Colonic mucosa (tissue), 4 donors: ENCODE results near the gene IQGAP2. TPM values are rescaled to one million over a fixed set of nuclear protein-coding genes. Genes with fewer than 3 reads are reported as not detected.

ENCODE experiments used
- DNase-seq: peaks from one replicate; pipeline ENCODE4 v3.0.0-alpha.2; 2020
- H3K27ac ChIP-seq: fragments of 200-600 bp; one replicate; pipeline ENCODE4 v1.8.0; 2021
- H3K27me3 ChIP-seq: fragments of 200-600 bp; one replicate; pipeline ENCODE4 v1.8.0; 2021
- H3K36me3 ChIP-seq: fragments of 200-600 bp; one replicate; pipeline ENCODE4 v1.8.0; 2021
- H3K4me1 ChIP-seq: fragments of 200-600 bp; one replicate; pipeline ENCODE4 v1.8.0; 2021; ENCODE audit warnings: mild to moderate bottlenecking
- H3K4me3 ChIP-seq: fragments of 200-600 bp; one replicate; pipeline ENCODE4 v1.8.0; 2021
- H3K9ac ChIP-seq, 2 donors: one replicate each; pipeline ENCODE4 v1.7.0; 2013; ENCODE audit warnings: control low read depth in 2 of 2, low read depth in 2 of 2, low read length in 2 of 2
- H3K9me3 ChIP-seq: fragments of 200-600 bp; one replicate; pipeline ENCODE4 v1.8.0; 2021
- CTCF ChIP-seq: fragments of 200-600 bp; IDR thresholded peaks from one replicate; pipeline ENCODE4 v1.8.0; 2022; ENCODE audit warnings: antibody characterized with exemption, mild to moderate bottlenecking
- intact Hi-C: fragments of 100-400 bp; cut with DNase I; formaldehyde crosslinking; loops from one replicate; pipeline ENCODE4 v1.14.1; 2022
- total RNA-seq, 2 donors: library from RNA; stranded (reverse); fragmentation: NEBNext Ultra II Directional in 1 of 2; extraction: Animal tissue kit (Norgen Biotek cat#: 25700) in 1 of 2; gene quantifications; one replicate each; pipeline ENCODE4 v1.2.1, GENCODE V29; 2021
- donor health status: healthy.
- donor health status: DM: no; HTN: no; CAD: no.
- donor health status: DM: no; HTN: no; CAD: no.

Gene IQGAP2
- total RNA-seq, 2 donors from 2014 or later, result 62.2 to 75.6 TPM

GRCh38 chr5:76529464-76530344 is 126.6 kb downstream of the IQGAP2 start:
- no peak overlapping the region for H3K9ac ChIP-seq

GRCh38 chr5:76532052-76532451 is 129.0 kb downstream of the IQGAP2 start:
- Histone ChIP-seq H3K4me3 (no peak overlapping the region), H3K36me3 (no peaks in the 10 kb centered on the region), H3K27ac (no peak overlapping the region), H3K9me3 (no peaks in the 10 kb centered on the region), H3K4me1 (no peaks in the 10 kb centered on the region), H3K9ac (no peak overlapping the region), H3K27me3 (no peaks in the 10 kb centered on the region)
- TF ChIP-seq CTCF, result no peak
- intact Hi-C loops, result no loop called here
- DNase-seq, result no peak

More at GRCh38 chr5:76529464-76530344, 126.6 kb downstream of the IQGAP2 start:
- Histone ChIP-seq H3K4me1 (no peaks in the 10 kb centered on the region), H3K27ac (no peak overlapping the region), H3K4me3 (no peak overlapping the region), H3K36me3 (no peaks in the 10 kb centered on the region), H3K27me3 (no peaks in the 10 kb centered on the region), H3K9me3 (no peaks in the 10 kb centered on the region)
- intact Hi-C loops, result no loop called here
- no peak for DNase-seq
- TF ChIP-seq CTCF, result no peak

- Histone ChIP-seq H3K27ac (no peak overlapping the region), H3K4me1 (no peaks in the 10 kb centered on the region), H3K9ac (no peak overlapping the region), H3K27me3 (no peaks in the 10 kb centered on the region), H3K9me3 (no peaks in the 10 kb centered on the region), H3K36me3 (no peaks in the 10 kb centered on the region), H3K4me3 (no peak overlapping the region)
- intact Hi-C loops, result no loop called here
- TF ChIP-seq CTCF, result no peak
- DNase-seq, result no peak
These were observed 129.9 kb downstream of the IQGAP2 start for GRCh38 chr5:76532973-76533372.

GRCh38 chr5:76535577-76535976 is 132.5 kb downstream of the IQGAP2 start:
- Histone ChIP-seq H3K9me3 (no peaks in the 10 kb centered on the region), H3K4me1 (no peaks in the 10 kb centered on the region), H3K27me3 (no peaks in the 10 kb centered on the region), H3K36me3 (no peaks in the 10 kb centered on the region), H3K27ac (no peak overlapping the region), H3K4me3 (no peak overlapping the region), H3K9ac (no peak overlapping the region)
- DNase-seq, result no peak
- no peak for TF ChIP-seq CTCF
- intact Hi-C loops, result no loop called here

- TF ChIP-seq CTCF, result no peak
- Histone ChIP-seq H3K27me3 (no peaks in the 10 kb centered on the region), H3K27ac (no peak overlapping the region), H3K9me3 (no peaks in the 10 kb centered on the region), H3K4me3 (no peak overlapping the region), H3K36me3 (no peaks in the 10 kb centered on the region), H3K9ac (no peak overlapping the region), H3K4me1 (no peaks in the 10 kb centered on the region)
- DNase-seq, result no peak
- intact Hi-C loops, result no loop called here
These were observed 134.0 kb downstream of the IQGAP2 start for GRCh38 chr5:76537073-76537543.
